Omental fat pad (tissue), 4 donors: ENCODE measurements around the gene WDR35. TPM values are rescaled to one million over a fixed set of nuclear protein-coding genes. Genes with fewer than 3 reads are reported as not detected.
"Not testable (repeated sequence)": the region's sequence is repeated elsewhere in the genome, so short reads cannot be mapped to it uniquely, and the experiment has no call there.

Experiments used
- ATAC-seq: fragments of 150-250 bp; one replicate; pipeline ENCODE4 v1.9.1; 2016; ENCODE audit warnings: mild to moderate bottlenecking, moderate library complexity; ENCODE audit not compliant: low FRiP score
- DNase-seq: peaks from one replicate; pipeline ENCODE4 v3.0.0-alpha.2; 2019; ENCODE audit warnings: low spot score
- CTCF ChIP-seq, 3 donors: fragments of 450-650 bp; IDR thresholded peaks; one replicate each; pipeline ENCODE4 v1.5.1; 2016 to 2017; ENCODE audit warnings: antibody characterized with exemption in 3 of 3, mild to moderate bottlenecking in 3 of 3, moderate library complexity in 2 of 3
- total RNA-seq, 4 donors: library from RNA; depleted of rRNA; stranded (reverse); fragments of >200 nt; gene quantifications; one replicate each; pipeline ENCODE4 v1.1.0, GENCODE V29; 2016

The WDR35 gene
- total RNA-seq, 4 donors from 2014 or later, result 6.8 to 10.6 (median 8.1) TPM

- ATAC-seq, result no peak
- TF ChIP-seq CTCF (IDR thresholded peaks at IDR 0.05), result no peak
- no peak for DNase-seq
Observed at GRCh38 chr2:19894134-19894792, 95.6 kb downstream of the WDR35 start.

DNA sequence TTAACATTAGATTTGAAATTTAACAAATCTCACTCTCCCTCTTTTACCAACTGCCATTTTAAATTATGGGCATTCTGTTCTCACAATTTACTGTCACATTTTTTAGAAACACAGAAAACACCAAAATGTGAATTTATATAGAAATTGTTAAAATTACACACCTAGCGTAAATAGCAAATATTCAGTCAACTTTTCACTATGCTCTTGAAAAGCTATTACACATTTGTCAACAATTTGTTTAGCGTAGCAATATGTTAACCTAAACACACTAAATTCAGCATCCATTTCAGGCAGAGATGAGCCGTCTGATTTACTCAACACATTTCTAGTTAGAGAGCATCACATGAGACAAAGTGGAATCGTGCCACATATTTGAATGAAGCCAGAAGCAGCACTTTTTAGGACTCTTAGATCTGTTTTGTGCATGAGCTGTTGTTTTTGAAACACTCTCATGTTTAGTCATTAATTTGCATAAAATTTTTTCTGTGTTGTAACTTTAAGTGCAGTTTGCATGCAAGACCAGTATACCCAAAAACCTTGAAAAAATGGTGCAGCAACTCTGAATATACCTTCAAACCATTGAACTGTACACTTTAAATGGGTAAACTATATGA, 96.3 kb downstream of the WDR35 start:
- TF ChIP-seq CTCF (IDR thresholded peaks at IDR 0.05), result no peak
- ATAC-seq, result no peak
- no peak for DNase-seq

DNA sequence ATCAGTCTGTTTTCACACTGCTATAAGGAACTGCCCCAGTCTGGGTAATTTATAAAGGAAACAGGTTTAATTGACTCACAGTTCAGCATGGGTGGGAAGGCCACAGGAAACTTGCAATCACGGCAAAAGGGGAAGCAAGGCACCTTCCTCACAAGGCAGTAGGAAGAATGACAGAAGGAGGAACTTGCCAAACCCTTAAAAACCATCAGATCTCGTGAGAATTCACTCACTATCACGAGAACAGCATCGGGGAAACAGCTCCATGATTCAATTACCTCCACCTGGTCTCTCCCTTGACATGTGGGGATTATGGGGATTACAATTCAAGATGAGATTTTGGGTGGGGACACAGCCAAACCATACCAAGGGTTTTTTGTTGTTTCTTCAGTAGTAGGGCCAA, 97.9 kb downstream of the WDR35 start:
- not testable (repeated sequence) for ATAC-seq, DNase-seq

GRCh38 chr2:19890104-19890503, 99.8 kb downstream of the WDR35 start:
- no peak for DNase-seq
- TF ChIP-seq CTCF (IDR thresholded peaks at IDR 0.05), result no peak
- no peak for ATAC-seq

DNA sequence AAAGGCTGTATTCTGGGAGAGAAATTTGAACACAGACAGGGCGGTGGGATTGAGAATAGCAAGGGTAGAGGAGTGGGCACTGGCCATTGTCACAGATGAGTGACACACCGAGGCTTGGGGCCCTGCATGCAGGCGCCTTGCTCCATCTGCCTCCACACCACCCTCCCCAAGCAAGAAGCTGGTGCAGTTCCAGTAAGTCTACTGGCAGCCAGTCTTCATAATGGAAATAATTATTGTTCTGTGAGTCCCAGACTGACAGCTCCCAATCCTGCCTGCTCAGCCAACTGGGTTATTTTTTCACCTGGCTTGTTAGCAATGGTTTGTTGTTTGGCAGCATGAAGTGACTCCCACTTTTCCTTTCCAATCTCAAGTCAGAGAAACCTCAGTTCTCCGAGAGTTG, 101.1 kb downstream of the WDR35 start:
- ATAC-seq, result no peak
- DNase-seq, result no peak
- TF ChIP-seq CTCF (IDR thresholded peaks at IDR 0.05), result no peak

- no peak for TF ChIP-seq CTCF (IDR thresholded peaks at IDR 0.05)
- no peak for DNase-seq
- ATAC-seq, result no peak
Observed at GRCh38 chr2:19887510-19887909, 102.4 kb downstream of the WDR35 start.

DNA sequence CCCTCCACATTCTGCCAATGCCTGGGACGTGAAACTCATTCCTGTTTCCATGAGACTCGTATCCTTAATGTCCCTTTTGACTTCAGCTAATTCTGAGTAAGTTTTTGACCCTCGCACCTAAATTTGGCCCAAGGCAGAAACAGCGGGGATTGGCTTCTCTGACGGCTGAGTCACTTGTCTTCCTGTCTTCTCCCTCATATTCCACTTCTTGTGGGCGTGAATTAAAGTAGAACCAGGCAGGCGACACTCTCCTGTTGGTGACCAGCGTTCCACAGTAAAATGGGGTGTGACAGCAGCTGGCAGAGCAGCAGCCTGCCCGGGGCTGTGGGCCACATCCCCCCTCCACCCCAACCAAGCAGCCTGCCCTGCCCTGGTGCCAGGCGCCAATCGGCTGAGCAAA, 103.6 kb downstream of the WDR35 start:
- no peak for TF ChIP-seq CTCF (IDR thresholded peaks at IDR 0.05)
- DNase-seq (no peak), ATAC-seq (no peak)
